RWPE1 (cell line): ENCODE measurements around the gene BIK.

Experiments
- CTCF ChIA-PET: fragments of 350-600 bp; sonication (Branson Sonifier 250); formaldehyde crosslinking; extraction: SDS; loops from one replicate; lab custom pipeline; 2021; lab: Yijun Ruan, JAX
- POLR2A ChIA-PET: fragments of 400-600 bp; formaldehyde crosslinking; extraction: SDS; loops from one replicate; lab custom pipeline; 2020; ENCODE audit warnings: antibody characterized with exemption; ENCODE audit not compliant: low non-redundant PET; lab: Yijun Ruan, JAX
- DNase-seq: peaks from one replicate; pipeline ENCODE4 v3.0.0; 2012; ENCODE audit warnings: low spot score
- H3K27ac ChIP-seq: fragments of 450-650 bp; 2 replicates; pipeline ENCODE4 v1.5.1; 2017
- TF ChIP-seq, protein P1 (sequence below): fragments of 450-650 bp; conservative IDR thresholded peaks from 2 replicates; pipeline ENCODE4 v1.5.1; 2017; ENCODE audit warnings: low read depth, mild to moderate bottlenecking

BIK gene

DNA sequence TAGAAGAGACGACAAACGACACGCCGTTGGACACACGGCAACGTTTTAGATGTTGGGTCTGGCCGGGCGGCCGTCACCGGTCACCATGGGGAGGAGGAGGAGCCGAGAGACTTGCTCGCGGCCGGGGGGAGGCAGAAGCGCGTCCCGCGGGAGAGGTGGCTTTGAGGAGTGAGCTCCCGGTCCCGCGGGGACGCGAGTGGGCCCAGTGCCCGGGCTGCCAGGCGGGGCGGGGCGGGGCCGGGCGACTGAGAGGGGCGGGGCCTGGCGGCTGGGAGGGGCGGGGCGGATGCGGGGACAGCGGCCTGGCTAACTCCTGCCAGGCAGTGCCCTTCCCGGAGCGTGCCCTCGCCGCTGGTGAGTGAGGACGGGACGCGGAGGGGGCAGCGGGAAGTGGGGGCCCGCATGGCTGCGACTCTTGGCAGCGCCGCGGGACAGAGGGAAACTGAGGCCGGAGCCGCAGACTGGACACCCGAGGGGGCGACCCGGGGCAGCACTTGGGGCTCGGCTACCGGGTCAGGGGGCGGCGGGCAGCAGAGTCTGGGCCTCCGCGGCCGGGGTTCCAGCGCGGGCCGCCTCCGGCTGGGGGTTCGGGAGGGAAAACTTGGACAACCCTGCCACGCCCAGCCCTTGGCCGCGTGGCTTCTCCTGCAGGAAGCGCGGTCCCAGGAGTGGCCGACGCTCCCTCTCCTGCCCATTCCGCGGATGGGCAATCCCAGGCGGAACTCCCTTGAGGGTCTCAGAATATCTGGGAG lies 40.9 kb downstream of the BIK start, which contains the start of gene TSPO:
Gene TSPO (plus strand): TSS at position 309 of the 752 bp plus-strand sequence. CDS start 7,680 bp downstream, outside the sequence.
- H3K27ac ChIP-seq, result peak within 1 kb of the TSS; percentile 98
- peak; percentile 46 for DNase-seq
- CTCF ChIA-PET, result interaction anchor here (1.2 kb wide), 1 partner anchor 16 kb away, joined by 3 read pairs; no protein-coding TSS in a partner anchor

DNA sequence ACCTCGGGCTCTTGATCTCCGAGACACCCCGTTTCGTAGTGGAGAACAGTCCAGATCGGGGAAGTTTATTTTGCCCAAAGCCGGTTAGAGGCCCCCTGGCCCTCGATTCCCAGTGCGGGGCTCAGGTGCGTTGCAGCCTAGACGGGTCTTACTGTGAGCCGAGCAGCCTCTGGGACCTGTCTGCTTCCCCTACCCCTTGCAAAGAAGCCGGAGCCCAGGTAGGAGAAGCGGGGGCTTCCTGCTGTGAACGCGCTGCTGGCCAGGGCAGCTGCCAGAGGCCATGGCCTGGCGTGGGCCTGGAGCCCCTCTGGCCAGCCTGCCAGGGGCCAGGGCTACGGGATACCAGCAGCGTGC lies 41.4 kb downstream of the BIK start:
- H3K27ac ChIP-seq, result peak overlapping the region; percentile 98
- ChIA-PET POLR2A (no interaction called here), CTCF (interaction anchor here (0.7 kb wide), 1 partner anchor 62 kb away, joined by 3 read pairs; no protein-coding TSS in a partner anchor)
- no peak for DNase-seq
- TF ChIP-seq, protein P1, sequence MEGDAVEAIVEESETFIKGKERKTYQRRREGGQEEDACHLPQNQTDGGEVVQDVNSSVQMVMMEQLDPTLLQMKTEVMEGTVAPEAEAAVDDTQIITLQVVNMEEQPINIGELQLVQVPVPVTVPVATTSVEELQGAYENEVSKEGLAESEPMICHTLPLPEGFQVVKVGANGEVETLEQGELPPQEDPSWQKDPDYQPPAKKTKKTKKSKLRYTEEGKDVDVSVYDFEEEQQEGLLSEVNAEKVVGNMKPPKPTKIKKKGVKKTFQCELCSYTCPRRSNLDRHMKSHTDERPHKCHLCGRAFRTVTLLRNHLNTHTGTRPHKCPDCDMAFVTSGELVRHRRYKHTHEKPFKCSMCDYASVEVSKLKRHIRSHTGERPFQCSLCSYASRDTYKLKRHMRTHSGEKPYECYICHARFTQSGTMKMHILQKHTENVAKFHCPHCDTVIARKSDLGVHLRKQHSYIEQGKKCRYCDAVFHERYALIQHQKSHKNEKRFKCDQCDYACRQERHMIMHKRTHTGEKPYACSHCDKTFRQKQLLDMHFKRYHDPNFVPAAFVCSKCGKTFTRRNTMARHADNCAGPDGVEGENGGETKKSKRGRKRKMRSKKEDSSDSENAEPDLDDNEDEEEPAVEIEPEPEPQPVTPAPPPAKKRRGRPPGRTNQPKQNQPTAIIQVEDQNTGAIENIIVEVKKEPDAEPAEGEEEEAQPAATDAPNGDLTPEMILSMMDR, result no peak

More for the DNA sequence above, 40.9 kb downstream of the BIK start, which contains the start of gene TSPO:
- POLR2A ChIA-PET, result interaction anchor here (0.6 kb wide), 1 partner anchor 569 kb away, joined by 3 read pairs; no protein-coding TSS in a partner anchor
- TF ChIP-seq, protein P1, result no peak

GRCh38 chr22:43152357-43153071 lies 42.0 kb downstream of the BIK start:
- DNase-seq, result peak; percentile 54
- CTCF ChIA-PET, result interaction anchor here (0.7 kb wide), 1 partner anchor 63 kb away, joined by 3 read pairs; no protein-coding TSS in a partner anchor
- H3K27ac ChIP-seq, result peak overlapping the region; percentile 98
- POLR2A ChIA-PET, result interaction anchor here (0.6 to 0.7 kb wide), 2 partner anchors 137 to 538 kb away, joined by 3 to 6 read pairs; partner anchors contain the start of gene PACSIN2
- TF ChIP-seq, protein P1, result no peak

DNA sequence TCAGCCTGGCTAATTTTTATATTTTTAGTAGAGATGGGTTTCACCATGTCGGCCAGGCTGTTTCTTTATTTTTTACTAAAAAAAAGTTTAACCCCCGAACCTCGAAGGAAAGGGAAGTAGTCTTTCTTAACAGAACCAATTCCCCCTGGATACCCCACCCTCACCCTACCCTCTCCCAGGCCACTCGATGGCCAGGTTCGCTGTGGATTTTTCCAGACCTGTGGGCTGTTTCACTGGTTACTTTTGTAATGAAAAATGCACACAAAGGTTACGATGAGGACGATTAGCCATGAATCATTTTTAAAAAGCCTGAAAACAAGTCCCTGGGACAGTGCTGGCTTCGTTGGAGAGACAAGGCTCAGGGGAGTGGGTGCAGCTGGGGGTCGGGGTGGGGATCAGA lies 43.3 kb downstream of the BIK start:
- DNase-seq, result no peak

GRCh38 chr22:43154887-43155536 lies 44.5 kb downstream of the BIK start:
- TF ChIP-seq, protein P1, result no peak
- peak overlapping the region; percentile 98 for H3K27ac ChIP-seq
- POLR2A ChIA-PET, result no interaction called here
- CTCF ChIA-PET, result no interaction called here
- no peak for DNase-seq

More for the DNA sequence above, 43.3 kb downstream of the BIK start:
- POLR2A ChIA-PET, result no interaction called here
- H3K27ac ChIP-seq, result peak overlapping the region; percentile 98
- CTCF ChIA-PET, result no interaction called here
- TF ChIP-seq, protein P1, result no peak

- ChIA-PET CTCF (no interaction called here), POLR2A (no interaction called here)
- peak overlapping the region; percentile 98 for H3K27ac ChIP-seq
- DNase-seq, result no peak
- TF ChIP-seq, protein P1, result no peak
These were observed 45.2 kb downstream of the BIK start for GRCh38 chr22:43155789-43156188.
